Fibroblast of the aortic adventitia (primary cell): ENCODE measurements around the gene PHETA2. TPM values are rescaled to one million over a fixed set of nuclear protein-coding genes. Genes with fewer than 3 reads are reported as not detected.

ENCODE experiments used
- DNase-seq: peaks from one replicate; pipeline ENCODE4 v3.0.0-alpha.2; 2010; ENCODE audit warnings: low read depth
- H3K4me3 ChIP-seq: 2 replicates; pipeline ENCODE4 v1.5.1; 2011; ENCODE audit warnings: low read depth, mild to moderate bottlenecking, control low read depth, low read length, moderate library complexity
- total RNA-seq: library from RNA; depleted of rRNA; stranded (reverse); fragments of >200 nt; gene quantifications from 2 replicates; pipeline ENCODE4 v1.2.3, GENCODE V29; 2012; ENCODE audit warnings: low replicate concordance
- TF ChIP-seq, protein P1 (sequence below): IDR thresholded peaks from 2 replicates; pipeline ENCODE4 v1.5.1; 2011; ENCODE audit warnings: mild to moderate bottlenecking, low read length, control low read depth, inconsistent platforms; ENCODE audit not compliant: insufficient read depth

PHETA2 gene
- total RNA-seq: 18.1 and 29.8 TPM in 2 replicates

DNA sequence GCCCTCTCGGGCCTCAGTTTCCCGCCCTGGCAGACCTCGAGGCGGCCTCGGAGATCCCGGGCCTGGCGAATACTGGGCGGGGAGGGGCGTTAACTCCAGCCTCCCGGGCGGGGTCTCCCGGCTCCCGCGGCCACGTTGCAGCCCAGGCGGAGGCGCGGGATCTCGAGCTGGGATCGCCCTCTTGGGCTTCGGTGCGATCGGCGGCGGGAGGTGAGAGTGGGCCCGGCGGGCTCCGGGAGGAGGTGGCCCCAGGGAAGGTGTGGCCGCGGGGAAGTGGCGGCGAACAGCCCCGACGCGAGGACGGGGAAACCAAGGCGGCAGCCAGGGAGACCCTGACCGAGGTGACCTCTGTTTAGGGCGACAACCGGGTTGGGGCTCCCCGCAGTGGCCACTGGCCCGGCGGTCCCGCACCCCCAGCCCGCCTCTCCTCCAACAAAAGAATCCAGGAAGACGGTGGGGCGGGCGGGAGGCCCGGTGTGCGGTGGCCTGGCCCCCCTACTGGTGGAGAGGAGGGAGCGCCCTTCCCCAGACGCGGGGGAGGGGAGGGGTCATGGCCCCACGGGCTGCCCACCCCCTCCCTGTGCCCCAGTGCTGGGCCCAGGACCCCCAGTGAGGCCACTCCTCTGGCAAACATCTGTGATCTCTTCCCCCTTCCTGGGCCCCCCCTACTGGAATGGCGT, at the start of gene PHETA2:
PHETA2 (plus strand) TSS at position 117 of the 680 bp plus-strand sequence. CDS start 3,046 bp downstream, outside the sequence.
- DNase-seq: peak; percentile 34

DNA sequence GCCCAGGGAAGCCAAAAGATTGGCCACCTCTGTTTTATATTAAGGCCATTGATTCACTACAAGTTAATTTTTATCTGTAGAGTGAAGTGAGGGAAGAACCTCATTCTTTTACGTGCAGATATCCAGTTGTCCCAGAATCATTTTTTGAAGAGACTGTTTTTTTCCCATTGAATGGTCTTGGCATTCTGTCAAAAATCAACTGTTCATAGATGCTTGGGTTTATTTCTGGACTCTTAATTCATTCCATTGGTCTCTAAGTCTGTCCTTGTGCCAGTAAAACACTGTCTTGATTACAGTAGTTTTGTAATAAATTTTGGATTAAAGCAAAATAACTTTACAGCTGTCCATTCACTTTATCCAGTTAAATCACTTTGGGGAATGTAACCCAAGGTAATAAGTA, 48.6 kb upstream of the PHETA2 start:
- TF ChIP-seq, protein P1, sequence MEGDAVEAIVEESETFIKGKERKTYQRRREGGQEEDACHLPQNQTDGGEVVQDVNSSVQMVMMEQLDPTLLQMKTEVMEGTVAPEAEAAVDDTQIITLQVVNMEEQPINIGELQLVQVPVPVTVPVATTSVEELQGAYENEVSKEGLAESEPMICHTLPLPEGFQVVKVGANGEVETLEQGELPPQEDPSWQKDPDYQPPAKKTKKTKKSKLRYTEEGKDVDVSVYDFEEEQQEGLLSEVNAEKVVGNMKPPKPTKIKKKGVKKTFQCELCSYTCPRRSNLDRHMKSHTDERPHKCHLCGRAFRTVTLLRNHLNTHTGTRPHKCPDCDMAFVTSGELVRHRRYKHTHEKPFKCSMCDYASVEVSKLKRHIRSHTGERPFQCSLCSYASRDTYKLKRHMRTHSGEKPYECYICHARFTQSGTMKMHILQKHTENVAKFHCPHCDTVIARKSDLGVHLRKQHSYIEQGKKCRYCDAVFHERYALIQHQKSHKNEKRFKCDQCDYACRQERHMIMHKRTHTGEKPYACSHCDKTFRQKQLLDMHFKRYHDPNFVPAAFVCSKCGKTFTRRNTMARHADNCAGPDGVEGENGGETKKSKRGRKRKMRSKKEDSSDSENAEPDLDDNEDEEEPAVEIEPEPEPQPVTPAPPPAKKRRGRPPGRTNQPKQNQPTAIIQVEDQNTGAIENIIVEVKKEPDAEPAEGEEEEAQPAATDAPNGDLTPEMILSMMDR: no peak
- DNase-seq: no peak
- H3K4me3 ChIP-seq: no peak overlapping the region

More for the DNA sequence above, at the start of gene PHETA2:
- peak within 1 kb of the TSS; percentile 70 for H3K4me3 ChIP-seq
- TF ChIP-seq, protein P1: peak; percentile 57

GRCh38 chr22:42026705-42027104, 47.3 kb upstream of the PHETA2 start:
- H3K4me3 ChIP-seq: no peak overlapping the region
- no peak for DNase-seq
- TF ChIP-seq, protein P1: no peak

- TF ChIP-seq, protein P1: no peak
- no peak overlapping the region for H3K4me3 ChIP-seq
- DNase-seq: no peak
Measured at GRCh38 chr22:42033263-42034181, 40.5 kb upstream of the PHETA2 start.

- no peak overlapping the region for H3K4me3 ChIP-seq
- TF ChIP-seq, protein P1: no peak
- DNase-seq: no peak
Measured at GRCh38 chr22:42035256-42035655, 38.8 kb upstream of the PHETA2 start.

GRCh38 chr22:42039271-42039670, 34.8 kb upstream of the PHETA2 start:
- H3K4me3 ChIP-seq: no peak overlapping the region
- TF ChIP-seq, protein P1: no peak
- no peak for DNase-seq
